Common myeloid progenitor, CD34-positive (primary cell): Measurements from ENCODE around the gene SORL1.

Experiments used
- CTCF ChIA-PET: fragments of 350-600 bp; sonication (Branson Sonifier 250); formaldehyde crosslinking; loops from one replicate; lab custom pipeline; 2021; ENCODE audit warnings: antibody characterized with exemption; lab: Charles Lee
- POLR2A ChIA-PET: fragments of 350-600 bp; sonication (Branson Sonifier 250); formaldehyde crosslinking; loops from one replicate; lab custom pipeline; 2021; ENCODE audit warnings: antibody characterized with exemption; lab: Charles Lee
- DNase-seq, 3 donors: peaks; one replicate each; pipeline versions ENCODE4 v3.0.0 to v3.0.0-alpha.2; 2013
- H3K27ac ChIP-seq, 2 experiments: 1 replicate in 1 of 2; 2 replicates in 1 of 2; pipeline ENCODE4 v1.7.0; 2013; ENCODE audit warnings: inconsistent platforms in 2 of 2, low read length in 2 of 2, mild to moderate bottlenecking in 2 of 2, low read depth in 1 of 2, moderate library complexity in 1 of 2; ENCODE audit not compliant: severe bottlenecking in 2 of 2, insufficient read depth in 1 of 2, poor library complexity in 1 of 2
- H3K27me3 ChIP-seq, 5 experiments: replicated peaks in 2 of 5; 1 replicate in 3 of 5; 2 replicates in 2 of 5; pipeline versions ENCODE4 v1.6.1 to v1.7.0; 2013; ENCODE audit warnings: low read length in 4 of 5, mild to moderate bottlenecking in 2 of 5, moderate library complexity in 2 of 5, inconsistent platforms in 1 of 5; ENCODE audit not compliant: insufficient read depth in 5 of 5, control insufficient read depth in 4 of 5
- H3K36me3 ChIP-seq, 4 experiments: 1 replicate in 2 of 4; 2 replicates in 2 of 4; pipeline versions ENCODE4 v1.6.1 to v1.7.0; 2013; ENCODE audit warnings: low read length in 3 of 4, control low read depth in 1 of 4, mild to moderate bottlenecking in 1 of 4; ENCODE audit not compliant: control insufficient read depth in 4 of 4, insufficient read depth in 4 of 4
- H3K4me1 ChIP-seq, 4 experiments: 1 replicate in 3 of 4; 2 replicates in 1 of 4; pipeline versions ENCODE4 v1.6.1 to v1.7.1; 2013; ENCODE audit warnings: low read length in 3 of 4, mild to moderate bottlenecking in 3 of 4, control low read depth in 1 of 4, inconsistent platforms in 1 of 4, moderate library complexity in 1 of 4; ENCODE audit not compliant: control insufficient read depth in 4 of 4, insufficient read depth in 4 of 4; ENCODE audit errors: control extremely low read depth in 1 of 4
- H3K4me3 ChIP-seq, 7 experiments: 1 replicate in 4 of 7; 2 replicates in 3 of 7; pipeline versions ENCODE4 v1.5.1 to v1.7.0; 2013; ENCODE audit warnings: mild to moderate bottlenecking in 7 of 7, low read length in 6 of 7, moderate library complexity in 6 of 7, inconsistent platforms in 2 of 7, low read depth in 2 of 7, control low read depth in 1 of 7; ENCODE audit not compliant: insufficient read depth in 4 of 7, control insufficient read depth in 1 of 7; ENCODE audit errors: extremely low read depth in 1 of 7
- H3K9me3 ChIP-seq, 5 experiments: 1 replicate in 4 of 5; 2 replicates in 1 of 5; pipeline versions ENCODE4 v1.6.1 to v1.7.1; 2013; ENCODE audit warnings: low read length in 4 of 5, mild to moderate bottlenecking in 2 of 5, inconsistent platforms in 1 of 5, low read depth in 1 of 5, moderate library complexity in 1 of 5; ENCODE audit not compliant: control insufficient read depth in 4 of 5, insufficient read depth in 2 of 5; ENCODE audit errors: control extremely low read depth in 1 of 5
- WGBS: methylation state at CpG from one replicate; pipeline ENCODE4 v1.1.5; 2013; ENCODE audit not compliant: insufficient coverage; 5-methylcytosine and 5-hydroxymethylcytosine counted together

SORL1 gene

GRCh38 chr11:121614636-121615240 lies 162.6 kb downstream of the SORL1 start:
- Histone ChIP-seq H3K4me3 (no peak overlapping the region), H3K9me3 (no peaks in the 10 kb centered on the region), H3K27ac (no peak overlapping the region), H3K36me3 (peaks cover 50 to 99% (median 80%) of the 10 kb centered on the region in 4 experiments), H3K27me3 (no peaks in the 10 kb centered on the region), H3K4me1 (peaks cover 0 to 5% (median 3%) of the 10 kb centered on the region in 4 experiments)
- CTCF ChIA-PET = no interaction called here
- DNase-seq = no peak
- 93% methylated on average over 10 of the region's 12 CpGs for WGBS
- POLR2A ChIA-PET = no interaction called here

- WGBS = 96% methylated on average over 3 of the region's 3 CpGs
- Histone ChIP-seq H3K27ac (no peak overlapping the region), H3K4me3 (no peak overlapping the region), H3K4me1 (peaks cover 0 to 5% (median 3%) of the 10 kb centered on the region in 4 experiments), H3K36me3 (peaks cover 45 to 99% (median 78%) of the 10 kb centered on the region in 4 experiments), H3K9me3 (no peaks in the 10 kb centered on the region), H3K27me3 (no peaks in the 10 kb centered on the region)
- POLR2A ChIA-PET = interaction anchor here (1.1 kb wide), 1 partner anchor 12 kb away, joined by 3 read pairs; no protein-coding TSS in a partner anchor
- CTCF ChIA-PET = interaction anchor here (1.0 to 1.7 kb wide), 2 partner anchors 11 kb away, joined by 3 to 4 read pairs; no protein-coding TSS in a partner anchor
- no peak for DNase-seq
Measured at GRCh38 chr11:121615501-121615900, 163.4 kb downstream of the SORL1 start.

GRCh38 chr11:121618516-121618915 lies 166.4 kb downstream of the SORL1 start:
- H3K27me3 ChIP-seq = no peaks in the 10 kb centered on the region
- H3K9me3 ChIP-seq = no peaks in the 10 kb centered on the region
- peaks cover 0 to 5% (median 3%) of the 10 kb centered on the region in 4 experiments for H3K4me1 ChIP-seq
- H3K36me3 ChIP-seq = peaks cover 39 to 100% (median 78%) of the 10 kb centered on the region in 4 experiments
- no peak overlapping the region for H3K27ac ChIP-seq
- POLR2A ChIA-PET = no interaction called here
- no peak for DNase-seq
- CTCF ChIA-PET = interaction anchor here (1.1 kb wide), 1 partner anchor 12 kb away, joined by 4 read pairs; no protein-coding TSS in a partner anchor
- no peak overlapping the region for H3K4me3 ChIP-seq
- WGBS = 100% methylated on average over 5 of the region's 8 CpGs

GRCh38 chr11:121625777-121626506 lies 173.8 kb downstream of the SORL1 start:
- no peak for DNase-seq
- POLR2A ChIA-PET = no interaction called here
- CTCF ChIA-PET = interaction anchor here (1.3 kb wide), 1 partner anchor 10 kb away, joined by 4 read pairs; no protein-coding TSS in a partner anchor
- 100% methylated on average over 1 of the region's 7 CpGs for WGBS
- H3K27me3 ChIP-seq = no peaks in the 10 kb centered on the region
- H3K9me3 ChIP-seq = no peaks in the 10 kb centered on the region
- no peak overlapping the region for H3K27ac ChIP-seq
- H3K4me3 ChIP-seq = no peak overlapping the region
- H3K36me3 ChIP-seq = peaks cover 26 to 99% (median 69%) of the 10 kb centered on the region in 4 experiments
- H3K4me1 ChIP-seq = no peaks in the 10 kb centered on the region

GRCh38 chr11:121626507-121626875 lies 174.4 kb downstream of the SORL1 start:
- 96% methylated on average over 4 of the region's 4 CpGs for WGBS
- no peaks in the 10 kb centered on the region for H3K9me3 ChIP-seq
- H3K36me3 ChIP-seq = peaks cover 25 to 99% (median 68%) of the 10 kb centered on the region in 4 experiments
- POLR2A ChIA-PET = no interaction called here
- H3K4me1 ChIP-seq = no peaks in the 10 kb centered on the region
- H3K4me3 ChIP-seq = no peak overlapping the region
- H3K27ac ChIP-seq = no peak overlapping the region
- CTCF ChIA-PET = interaction anchor here (1.3 kb wide), 1 partner anchor 10 kb away, joined by 4 read pairs; no protein-coding TSS in a partner anchor
- H3K27me3 ChIP-seq = no peaks in the 10 kb centered on the region
- no peak for DNase-seq

GRCh38 chr11:121626980-121627379 lies 174.9 kb downstream of the SORL1 start:
- ChIA-PET POLR2A (no interaction called here), CTCF (interaction anchor here (1.3 kb wide), 1 partner anchor 11 kb away, joined by 4 read pairs; no protein-coding TSS in a partner anchor)
- no peaks in the 10 kb centered on the region for H3K4me1 ChIP-seq
- no peak overlapping the region for H3K4me3 ChIP-seq
- H3K27me3 ChIP-seq = no peaks in the 10 kb centered on the region
- peaks cover 25 to 99% (median 70%) of the 10 kb centered on the region in 4 experiments for H3K36me3 ChIP-seq
- H3K9me3 ChIP-seq = no peaks in the 10 kb centered on the region
- H3K27ac ChIP-seq = no peak overlapping the region
- no peak for DNase-seq
- no CpG with 5 or more reads among the region's 2 CpGs for WGBS

GRCh38 chr11:121630041-121630440 lies 177.9 kb downstream of the SORL1 start:
- ChIA-PET POLR2A (no interaction called here), CTCF (interaction anchor here (2.5 kb wide), 1 partner anchor 25 kb away, joined by 11 read pairs; no protein-coding TSS in a partner anchor)
- DNase-seq = no peak
- Histone ChIP-seq H3K9me3 (no peaks in the 10 kb centered on the region), H3K27me3 (no peaks in the 10 kb centered on the region), H3K27ac (no peak overlapping the region), H3K36me3 (peaks cover 11 to 87% (median 62%) of the 10 kb centered on the region in 4 experiments), H3K4me1 (no peaks in the 10 kb centered on the region), H3K4me3 (no peak overlapping the region)
- 83% methylated on average over 1 of the region's 1 CpG for WGBS
